ENCODE results near the gene VPS51. TPM values are rescaled to one million over a fixed set of nuclear protein-coding genes. Genes with fewer than 3 reads are reported as not detected.

The VPS51 gene
- total and polyA plus RNA-seq, 2 donors from 2014 or later, result 98.3 to 110 TPM

DNA sequence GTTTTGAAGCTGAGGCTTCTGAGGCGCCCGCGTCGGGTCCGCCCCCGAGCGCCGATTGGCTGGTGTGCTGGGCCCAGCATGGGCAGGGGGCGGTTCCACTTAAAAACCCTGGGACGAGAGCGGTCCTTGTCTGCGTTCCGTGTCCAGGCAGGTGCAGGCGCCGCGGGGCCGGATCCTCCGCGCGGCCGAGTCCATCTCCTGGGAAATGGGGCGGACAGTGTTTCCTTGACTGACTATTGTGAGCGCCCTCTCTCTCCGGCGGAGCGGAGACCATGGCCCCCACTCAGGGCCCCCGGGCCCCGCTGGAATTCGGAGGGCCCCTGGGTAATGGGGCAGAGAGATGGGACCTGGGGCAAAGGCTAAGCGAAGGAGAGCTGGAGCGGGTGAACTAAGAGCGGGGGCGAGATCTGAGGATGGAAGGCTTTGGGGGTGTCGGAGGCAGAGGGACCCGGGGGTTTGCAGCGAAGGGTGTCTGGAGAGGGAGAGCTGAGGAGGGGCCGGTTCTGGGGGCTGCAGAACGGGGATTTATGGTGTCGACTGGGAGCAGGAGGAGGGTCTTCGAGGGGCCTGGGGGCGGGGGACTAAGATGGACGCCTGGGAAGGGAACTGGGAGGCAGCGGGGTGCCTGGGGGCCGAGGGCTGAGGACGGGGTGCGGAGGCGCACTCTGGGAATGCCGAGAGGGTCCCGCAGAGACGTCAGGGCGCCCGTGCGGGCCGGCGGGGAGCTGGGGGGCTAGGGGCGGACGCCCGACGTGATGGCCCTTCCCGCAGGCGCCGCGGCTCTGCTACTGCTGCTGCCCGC lies 15.9 kb downstream of the VPS51 start, which contains the start of gene TM7SF2:
TSS of gene TM7SF2 (plus strand) at position 129 of the 802 bp plus-strand sequence. CDS start at position 273, 144 bp downstream.
- Histone ChIP-seq H3K27me3 (ENCODE audit: control insufficient read depth, insufficient read depth, low read length) (no peaks in the 10 kb centered on the region), H3K9me3 (ENCODE audit: control insufficient read depth in 2 of 3, insufficient read depth in 1 of 3, low read length in 3 of 3) (no peaks in the 10 kb centered on the region), H3K27ac (ENCODE audit: low read depth in 2 of 2, low read length in 2 of 2) (peak within 1 kb of the TSS; percentile 69 to 72), H3K4me3 (ENCODE audit: low read length in 3 of 3) (peak within 1 kb of the TSS; percentile 44 to 63 (median 47)), H3K9ac (ENCODE audit: low read length in 3 of 3) (peak within 1 kb of the TSS in 2 of 3 donors; percentile 46 to 77), H3K36me3 (ENCODE audit: control insufficient read depth in 2 of 3, insufficient read depth in 3 of 3, low read length in 3 of 3) (peaks cover 0 to 6% (median 0%) of the 10 kb centered on the region in 3 donors), H3K4me1 (ENCODE audit: control insufficient read depth in 2 of 3, insufficient read depth in 2 of 3, low read depth in 1 of 3, low read length in 3 of 3) (peaks cover 0 to 43% (median 10%) of the 10 kb centered on the region in 3 donors)
- FAIRE-seq, result peak; percentile 83
- intact Hi-C loops (cut with DNase I), result no loop called here
- DNase-seq, result peak; percentile 96 to 99 (median 98)
- no peak for TF ChIP-seq CTCF (IDR thresholded peaks at IDR 0.05; ENCODE audit: borderline replicate concordance, extremely low read depth, insufficient read depth)

GRCh38 chr11:65112546-65113360 lies 16.7 kb downstream of the VPS51 start:
- H3K4me3 ChIP-seq (ENCODE audit: low read length in 3 of 3), result peak overlapping the region; percentile 20 to 63 (median 44)
- H3K27me3 ChIP-seq (ENCODE audit: control insufficient read depth, insufficient read depth, low read length), result no peaks in the 10 kb centered on the region
- H3K27ac ChIP-seq (ENCODE audit: low read depth in 2 of 2, low read length in 2 of 2), result peak overlapping the region; percentile 69 to 72
- peaks cover 0 to 43% (median 10%) of the 10 kb centered on the region in 3 donors for H3K4me1 ChIP-seq (ENCODE audit: control insufficient read depth in 2 of 3, insufficient read depth in 2 of 3, low read depth in 1 of 3, low read length in 3 of 3)
- peaks cover 0 to 6% (median 0%) of the 10 kb centered on the region in 3 donors for H3K36me3 ChIP-seq (ENCODE audit: control insufficient read depth in 2 of 3, insufficient read depth in 3 of 3, low read length in 3 of 3)
- no peak for FAIRE-seq
- intact Hi-C loops (cut with DNase I), result no loop called here
- TF ChIP-seq CTCF (IDR thresholded peaks at IDR 0.05; ENCODE audit: borderline replicate concordance, extremely low read depth, insufficient read depth), result peak; percentile 72
- H3K9me3 ChIP-seq (ENCODE audit: control insufficient read depth in 2 of 3, insufficient read depth in 1 of 3, low read length in 3 of 3), result no peaks in the 10 kb centered on the region
- peak; percentile 65 to 86 (median 74) for DNase-seq
- H3K9ac ChIP-seq (ENCODE audit: low read length in 3 of 3), result peak overlapping the region in 2 of 3 donors; percentile 46 to 77

- FAIRE-seq, result no peak
- Histone ChIP-seq H3K9ac (ENCODE audit: low read length in 3 of 3) (peak overlapping the region in 2 of 3 donors; percentile 11 to 77), H3K36me3 (ENCODE audit: control insufficient read depth in 2 of 3, insufficient read depth in 3 of 3, low read length in 3 of 3) (peaks cover 0 to 6% (median 0%) of the 10 kb centered on the region in 3 donors), H3K27me3 (ENCODE audit: control insufficient read depth, insufficient read depth, low read length) (no peaks in the 10 kb centered on the region), H3K27ac (ENCODE audit: low read depth in 2 of 2, low read length in 2 of 2) (peak overlapping the region; percentile 69 to 72), H3K4me3 (ENCODE audit: low read length in 3 of 3) (peak overlapping the region in 1 of 3 donors; percentile 63), H3K4me1 (ENCODE audit: control insufficient read depth in 2 of 3, insufficient read depth in 2 of 3, low read depth in 1 of 3, low read length in 3 of 3) (peaks cover 0 to 43% (median 10%) of the 10 kb centered on the region in 3 donors), H3K9me3 (ENCODE audit: control insufficient read depth in 2 of 3, insufficient read depth in 1 of 3, low read length in 3 of 3) (no peaks in the 10 kb centered on the region)
- no peak for TF ChIP-seq CTCF (IDR thresholded peaks at IDR 0.05; ENCODE audit: borderline replicate concordance, extremely low read depth, insufficient read depth)
- DNase-seq, result peak; percentile 58 to 86 (median 76)
- intact Hi-C loops (cut with DNase I), result no loop called here
Measured at GRCh38 chr11:65113361-65113756, 17.3 kb downstream of the VPS51 start.
